K562 (cell line): Measurements from ENCODE around the gene ARMH3.

ENCODE experiments used
- HOXB6 ChIP-seq: fragments of 250-450 bp; sonication (Bioruptor Pico); IDR thresholded peaks from 2 replicates; pipeline ENCODE4 v1.5.1; 2022; ENCODE audit warnings: mild to moderate bottlenecking, borderline replicate concordance
- POLR2A ChIP-seq: fragments of 450-650 bp; conservative IDR thresholded peaks from 2 replicates; pipeline ENCODE4 v1.6.1; 2016
- TAF9B ChIP-seq: fragments of 450-650 bp; IDR thresholded peaks from 2 replicates; pipeline ENCODE4 v1.6.1; 2018; ENCODE audit warnings: mild to moderate bottlenecking; ENCODE audit not compliant: partially characterized antibody
- TCF7 ChIP-seq: sonication (generic); IDR thresholded peaks from 2 replicates; pipeline ENCODE4 v1.6.1; 2016; ENCODE audit warnings: antibody characterized with exemption, borderline replicate concordance
- ZNF263 ChIP-seq: sonication (generic); formaldehyde crosslinking; IDR thresholded peaks from 2 replicates; pipeline ENCODE4 v1.8.0; 2022; ENCODE audit warnings: mild to moderate bottlenecking, missing genetic modification reagents, borderline replicate concordance
- ZNF561 ChIP-seq: fragments of 450-650 bp; formaldehyde crosslinking; conservative IDR thresholded peaks from 2 replicates; pipeline ENCODE4 v1.4.0; 2020; ENCODE audit warnings: mild to moderate bottlenecking, moderate library complexity
- TF ChIP-seq, protein P1 (sequence below), 3 experiments: IDR thresholded peaks in 2 of 3; conservative IDR thresholded peaks in 1 of 3; 2 replicates each; pipeline ENCODE4 v1.5.1; 2011 to 2012; ENCODE audit warnings: low read length in 3 of 3, mild to moderate bottlenecking in 3 of 3, control low read depth in 2 of 3, improper control_type of control experiment in 1 of 3, inconsistent platforms in 1 of 3, low read depth in 1 of 3, mixed read lengths in 1 of 3, moderate library complexity in 1 of 3; ENCODE audit not compliant: insufficient read depth in 2 of 3
- TF ChIP-seq, protein P2 (sequence below): sonication (generic); formaldehyde crosslinking; IDR thresholded peaks from 2 replicates; pipeline ENCODE4 v1.5.0; 2020; ENCODE audit warnings: missing genetic modification reagents

DNA sequence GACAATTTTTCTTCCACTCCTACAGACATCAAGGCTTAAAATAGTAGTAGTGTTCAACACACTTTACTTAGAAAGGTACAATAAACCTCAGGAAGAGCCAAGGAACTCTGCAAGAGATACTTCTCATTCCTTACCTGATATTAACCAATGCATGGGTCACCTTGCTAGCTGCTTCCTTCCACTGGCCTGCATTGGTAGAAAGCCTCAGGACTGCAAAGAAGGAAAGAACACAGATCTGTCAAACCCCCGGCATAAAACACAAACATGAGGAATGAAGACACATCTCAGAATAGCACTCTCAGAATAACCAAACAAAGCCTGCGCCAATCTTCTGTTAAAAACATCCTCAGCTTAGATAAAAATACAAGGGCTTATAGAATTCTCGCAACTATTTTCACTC is 116.2 kb downstream of the ARMH3 start:
- TF ChIP-seq POLR2A, result no peak
- TF ChIP-seq, protein P1, sequence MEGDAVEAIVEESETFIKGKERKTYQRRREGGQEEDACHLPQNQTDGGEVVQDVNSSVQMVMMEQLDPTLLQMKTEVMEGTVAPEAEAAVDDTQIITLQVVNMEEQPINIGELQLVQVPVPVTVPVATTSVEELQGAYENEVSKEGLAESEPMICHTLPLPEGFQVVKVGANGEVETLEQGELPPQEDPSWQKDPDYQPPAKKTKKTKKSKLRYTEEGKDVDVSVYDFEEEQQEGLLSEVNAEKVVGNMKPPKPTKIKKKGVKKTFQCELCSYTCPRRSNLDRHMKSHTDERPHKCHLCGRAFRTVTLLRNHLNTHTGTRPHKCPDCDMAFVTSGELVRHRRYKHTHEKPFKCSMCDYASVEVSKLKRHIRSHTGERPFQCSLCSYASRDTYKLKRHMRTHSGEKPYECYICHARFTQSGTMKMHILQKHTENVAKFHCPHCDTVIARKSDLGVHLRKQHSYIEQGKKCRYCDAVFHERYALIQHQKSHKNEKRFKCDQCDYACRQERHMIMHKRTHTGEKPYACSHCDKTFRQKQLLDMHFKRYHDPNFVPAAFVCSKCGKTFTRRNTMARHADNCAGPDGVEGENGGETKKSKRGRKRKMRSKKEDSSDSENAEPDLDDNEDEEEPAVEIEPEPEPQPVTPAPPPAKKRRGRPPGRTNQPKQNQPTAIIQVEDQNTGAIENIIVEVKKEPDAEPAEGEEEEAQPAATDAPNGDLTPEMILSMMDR (IDR thresholded peaks at IDR 0.05 in 2 of 3, conservative IDR thresholded peaks at IDR 0.05 in 1 of 3; ENCODE audit: insufficient read depth in 2 of 3, low read depth in 1 of 3, low read length in 3 of 3), result no peak
- TF ChIP-seq ZNF263, result no peak
- TF ChIP-seq ZNF561 (CRISPR knock-in tag), result no peak
- no peak for TF ChIP-seq TAF9B
- no peak for TF ChIP-seq TCF7
- TF ChIP-seq HOXB6, result no peak
- TF ChIP-seq, protein P2, sequence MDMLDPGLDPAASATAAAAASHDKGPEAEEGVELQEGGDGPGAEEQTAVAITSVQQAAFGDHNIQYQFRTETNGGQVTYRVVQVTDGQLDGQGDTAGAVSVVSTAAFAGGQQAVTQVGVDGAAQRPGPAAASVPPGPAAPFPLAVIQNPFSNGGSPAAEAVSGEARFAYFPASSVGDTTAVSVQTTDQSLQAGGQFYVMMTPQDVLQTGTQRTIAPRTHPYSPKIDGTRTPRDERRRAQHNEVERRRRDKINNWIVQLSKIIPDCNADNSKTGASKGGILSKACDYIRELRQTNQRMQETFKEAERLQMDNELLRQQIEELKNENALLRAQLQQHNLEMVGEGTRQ, result no peak
